HEK293 (cell line): ENCODE results near the gene DSEL.
A peak's percentile ranks its signal among the peaks of the same experiment; 100 is the strongest.

ENCODE experiments used
- HOXA7 ChIP-seq: sonication (generic); formaldehyde crosslinking; IDR thresholded peaks from 2 replicates; pipeline ENCODE4 v1.8.1; 2022; ENCODE audit warnings: missing genetic modification reagents, borderline replicate concordance
- KLF10 ChIP-seq: fragments of 450-650 bp; IDR thresholded peaks from 2 replicates; pipeline ENCODE4 v1.5.1; 2018; ENCODE audit warnings: missing biosample characterization, mild to moderate bottlenecking, missing genetic modification characterization
- MZF1 ChIP-seq: fragments of 450-650 bp; formaldehyde crosslinking; IDR thresholded peaks from 2 replicates; pipeline ENCODE4 v1.5.1; 2017; ENCODE audit warnings: missing biosample characterization, missing genetic modification characterization, borderline replicate concordance
- PRDM10 ChIP-seq: fragments of 450-650 bp; formaldehyde crosslinking; IDR thresholded peaks from 2 replicates; pipeline ENCODE4 v1.5.1; 2016; ENCODE audit warnings: missing biosample characterization, missing genetic modification characterization
- SP2 ChIP-seq: fragments of 450-650 bp; formaldehyde crosslinking; IDR thresholded peaks from 2 replicates; pipeline ENCODE4 v1.5.1; 2016; ENCODE audit warnings: missing biosample characterization, missing genetic modification characterization
- TCF7L2 ChIP-seq: IDR thresholded peaks from 2 replicates; pipeline ENCODE4 v1.6.1; 2011; ENCODE audit warnings: low read depth, mild to moderate bottlenecking, inconsistent platforms, low read length, moderate library complexity, borderline replicate concordance
- ZNF140 ChIP-seq: fragments of 450-650 bp; formaldehyde crosslinking; IDR thresholded peaks from 2 replicates; pipeline ENCODE4 v1.5.1; 2016; ENCODE audit warnings: missing biosample characterization, missing genetic modification characterization
- ZNF146 ChIP-seq: fragments of 450-650 bp; formaldehyde crosslinking; IDR thresholded peaks from 2 replicates; pipeline ENCODE4 v1.5.1; 2016; ENCODE audit warnings: missing biosample characterization, missing genetic modification characterization
- ZNF18 ChIP-seq: fragments of 450-650 bp; formaldehyde crosslinking; IDR thresholded peaks from 2 replicates; pipeline ENCODE4 v1.5.1; 2016; ENCODE audit warnings: missing biosample characterization, missing genetic modification characterization
- ZNF366 ChIP-seq: fragments of 450-650 bp; formaldehyde crosslinking; conservative IDR thresholded peaks from 2 replicates; pipeline ENCODE4 v1.5.1; 2016; ENCODE audit warnings: missing biosample characterization, missing genetic modification characterization
- ZNF404 ChIP-seq: fragments of 450-650 bp; formaldehyde crosslinking; IDR thresholded peaks from 2 replicates; pipeline ENCODE4 v1.5.1; 2017; ENCODE audit warnings: missing biosample characterization, missing genetic modification characterization
- ZNF433 ChIP-seq: fragments of 450-650 bp; formaldehyde crosslinking; IDR thresholded peaks from 2 replicates; pipeline ENCODE4 v1.5.1; 2016; ENCODE audit warnings: missing biosample characterization, missing genetic modification characterization, low read depth
- ZNF501 ChIP-seq: fragments of 450-650 bp; formaldehyde crosslinking; IDR thresholded peaks from 2 replicates; pipeline ENCODE4 v1.5.1; 2016; ENCODE audit warnings: missing biosample characterization, missing genetic modification characterization
- ZNF529 ChIP-seq: fragments of 450-650 bp; formaldehyde crosslinking; IDR thresholded peaks from 2 replicates; pipeline ENCODE4 v1.5.1; 2017; ENCODE audit warnings: missing genetic modification characterization, missing biosample characterization; ENCODE audit not compliant: insufficient replicate concordance
- ZNF549 ChIP-seq: fragments of 450-650 bp; IDR thresholded peaks from 2 replicates; pipeline ENCODE4 v1.5.1; 2018; ENCODE audit warnings: missing biosample characterization, missing genetic modification characterization, mild to moderate bottlenecking, inconsistent platforms, moderate library complexity
- ZNF621 ChIP-seq: fragments of 450-650 bp; formaldehyde crosslinking; IDR thresholded peaks from 2 replicates; pipeline ENCODE4 v1.5.1; 2017; ENCODE audit warnings: missing biosample characterization, missing genetic modification characterization
- ZNF623 ChIP-seq: fragments of 450-650 bp; formaldehyde crosslinking; IDR thresholded peaks from 2 replicates; pipeline ENCODE4 v1.5.1; 2016; ENCODE audit warnings: missing biosample characterization, missing genetic modification characterization
- ZNF639 ChIP-seq: fragments of 450-650 bp; formaldehyde crosslinking; IDR thresholded peaks from 2 replicates; pipeline ENCODE4 v1.5.1; 2016; ENCODE audit warnings: missing biosample characterization, missing genetic modification characterization
- ZNF707 ChIP-seq: fragments of 450-650 bp; formaldehyde crosslinking; IDR thresholded peaks from 2 replicates; pipeline ENCODE4 v1.5.1; 2016; ENCODE audit warnings: missing biosample characterization, missing genetic modification characterization
- ZNF777 ChIP-seq: fragments of 450-650 bp; formaldehyde crosslinking; IDR thresholded peaks from 2 replicates; pipeline ENCODE4 v1.5.1; 2017; ENCODE audit warnings: missing biosample characterization, missing genetic modification characterization, borderline replicate concordance
- TF ChIP-seq, protein P1 (sequence below): fragments of 450-650 bp; formaldehyde crosslinking; IDR thresholded peaks from 2 replicates; pipeline ENCODE4 v1.5.1; 2017; ENCODE audit warnings: missing biosample characterization, missing genetic modification characterization
- TF ChIP-seq, protein P2 (sequence below): fragments of 450-650 bp; formaldehyde crosslinking; IDR thresholded peaks from 2 replicates; pipeline ENCODE4 v1.5.0; 2017; ENCODE audit warnings: missing biosample characterization, missing genetic modification characterization, borderline replicate concordance

DSEL gene

GRCh38 chr18:67516539-67517443 lies at the start of gene DSEL (continued):
- TF ChIP-seq PRDM10 (tag by site-specific recombination), result no peak
- TF ChIP-seq ZNF366 (tag by site-specific recombination), result 0 out of 2 replicates have a peak, but pooled peaks have one; percentile 24
- TF ChIP-seq SP2 (tag by site-specific recombination), result peak; percentile 80
- no peak for TF ChIP-seq ZNF777
- TF ChIP-seq, protein P1, sequence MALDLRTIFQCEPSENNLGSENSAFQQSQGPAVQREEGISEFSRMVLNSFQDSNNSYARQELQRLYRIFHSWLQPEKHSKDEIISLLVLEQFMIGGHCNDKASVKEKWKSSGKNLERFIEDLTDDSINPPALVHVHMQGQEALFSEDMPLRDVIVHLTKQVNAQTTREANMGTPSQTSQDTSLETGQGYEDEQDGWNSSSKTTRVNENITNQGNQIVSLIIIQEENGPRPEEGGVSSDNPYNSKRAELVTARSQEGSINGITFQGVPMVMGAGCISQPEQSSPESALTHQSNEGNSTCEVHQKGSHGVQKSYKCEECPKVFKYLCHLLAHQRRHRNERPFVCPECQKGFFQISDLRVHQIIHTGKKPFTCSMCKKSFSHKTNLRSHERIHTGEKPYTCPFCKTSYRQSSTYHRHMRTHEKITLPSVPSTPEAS (tag by site-specific recombination), result no peak
- no peak for TF ChIP-seq ZNF549
- no peak for TF ChIP-seq ZNF404
- 0 out of 2 replicates have a peak, but pooled peaks have one; percentile 44 for TF ChIP-seq ZNF501
- TF ChIP-seq MZF1, result no peak
- no peak for TF ChIP-seq ZNF707
- TF ChIP-seq HOXA7 (CRISPR knock-in tag), result no peak
- TF ChIP-seq ZNF639 (tag by site-specific recombination), result no peak
- TF ChIP-seq ZNF18 (tag by site-specific recombination), result no peak
- TF ChIP-seq ZNF621 (tag by site-specific recombination), result no peak
- TF ChIP-seq ZNF140 (tag by site-specific recombination), result no peak
- no peak for TF ChIP-seq ZNF146
- no peak for TF ChIP-seq ZNF623 (tag by site-specific recombination)
- TF ChIP-seq ZNF433, result no peak
- TF ChIP-seq TCF7L2, result no peak
- TF ChIP-seq, protein P2, sequence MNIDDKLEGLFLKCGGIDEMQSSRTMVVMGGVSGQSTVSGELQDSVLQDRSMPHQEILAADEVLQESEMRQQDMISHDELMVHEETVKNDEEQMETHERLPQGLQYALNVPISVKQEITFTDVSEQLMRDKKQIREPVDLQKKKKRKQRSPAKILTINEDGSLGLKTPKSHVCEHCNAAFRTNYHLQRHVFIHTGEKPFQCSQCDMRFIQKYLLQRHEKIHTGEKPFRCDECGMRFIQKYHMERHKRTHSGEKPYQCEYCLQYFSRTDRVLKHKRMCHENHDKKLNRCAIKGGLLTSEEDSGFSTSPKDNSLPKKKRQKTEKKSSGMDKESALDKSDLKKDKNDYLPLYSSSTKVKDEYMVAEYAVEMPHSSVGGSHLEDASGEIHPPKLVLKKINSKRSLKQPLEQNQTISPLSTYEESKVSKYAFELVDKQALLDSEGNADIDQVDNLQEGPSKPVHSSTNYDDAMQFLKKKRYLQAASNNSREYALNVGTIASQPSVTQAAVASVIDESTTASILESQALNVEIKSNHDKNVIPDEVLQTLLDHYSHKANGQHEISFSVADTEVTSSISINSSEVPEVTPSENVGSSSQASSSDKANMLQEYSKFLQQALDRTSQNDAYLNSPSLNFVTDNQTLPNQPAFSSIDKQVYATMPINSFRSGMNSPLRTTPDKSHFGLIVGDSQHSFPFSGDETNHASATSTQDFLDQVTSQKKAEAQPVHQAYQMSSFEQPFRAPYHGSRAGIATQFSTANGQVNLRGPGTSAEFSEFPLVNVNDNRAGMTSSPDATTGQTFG (tag by site-specific recombination), result no peak
- no peak for TF ChIP-seq ZNF529 (tag by site-specific recombination)
- TF ChIP-seq KLF10, result no peak
